ENCODE data around the gene PLD3. TPM values are rescaled to one million over a fixed set of nuclear protein-coding genes. Genes with fewer than 3 reads are reported as not detected.
"Not testable (repeated sequence)": the region's sequence is repeated elsewhere in the genome, so short reads cannot be mapped to it uniquely, and the experiment has no call there.

The PLD3 gene
- total and polyA plus RNA-seq, 4 donors, result 205 to 407 (median 238) TPM

GRCh38 chr19:40369797-40370196 lies 21.3 kb downstream of the PLD3 start:
- H3K27me3 ChIP-seq (ENCODE audit: control insufficient read depth in 3 of 3, insufficient read depth in 3 of 3, low read length in 2 of 3), result no peaks in the 10 kb centered on the region
- H3K9me3 ChIP-seq (ENCODE audit: control insufficient read depth in 4 of 4, insufficient read depth in 3 of 4, low read length in 3 of 4), result no peaks in the 10 kb centered on the region
- no peak for ATAC-seq (ENCODE audit: insufficient read depth, low FRiP score)
- 93 to 96% methylated on average over 12 of the region's 12 CpGs for WGBS, 2 donors
- no peak for DNase-seq
- no peak overlapping the region for H3K27ac ChIP-seq (ENCODE audit: low read depth in 1 of 2, low read length in 1 of 2)
- peaks cover 3 to 32% (median 27%) of the 10 kb centered on the region in 4 donors for H3K36me3 ChIP-seq (ENCODE audit: control insufficient read depth in 4 of 4, insufficient read depth in 4 of 4, low read length in 4 of 4)
- H3K9ac ChIP-seq (ENCODE audit: insufficient read depth in 1 of 2, low read length in 2 of 2), result no peak overlapping the region
- no peak overlapping the region for H3K4me3 ChIP-seq
- TF ChIP-seq CTCF (IDR thresholded peaks at IDR 0.05; ENCODE audit: control extremely low read depth, extremely low read depth), result no peak
- peaks cover 0 to 17% (median 4%) of the 10 kb centered on the region in 5 donors for H3K4me1 ChIP-seq (ENCODE audit: control insufficient read depth in 5 of 5, insufficient read depth in 5 of 5, low read length in 5 of 5)

- Histone ChIP-seq H3K4me1 (ENCODE audit: control insufficient read depth in 5 of 5, insufficient read depth in 5 of 5, low read length in 5 of 5) (peaks cover 0 to 15% (median 4%) of the 10 kb centered on the region in 5 donors), H3K36me3 (ENCODE audit: control insufficient read depth in 4 of 4, insufficient read depth in 4 of 4, low read length in 4 of 4) (peaks cover 3 to 33% (median 27%) of the 10 kb centered on the region in 4 donors)
- H3K4me3 ChIP-seq; H3K27ac ChIP-seq (ENCODE audit: low read depth in 1 of 2, low read length in 1 of 2); H3K27me3 ChIP-seq (ENCODE audit: control insufficient read depth in 3 of 3, insufficient read depth in 3 of 3, low read length in 2 of 3); H3K9me3 ChIP-seq (ENCODE audit: control insufficient read depth in 4 of 4, insufficient read depth in 3 of 4, low read length in 3 of 4); ATAC-seq (ENCODE audit: insufficient read depth, low FRiP score); H3K9ac ChIP-seq (ENCODE audit: insufficient read depth in 1 of 2, low read length in 2 of 2); DNase-seq: not testable (repeated sequence)
- WGBS, 2 donors, result 93 to 94% methylated on average over 3 of the region's 3 CpGs
Measured at GRCh38 chr19:40370253-40370652, 21.8 kb downstream of the PLD3 start.

- Histone ChIP-seq H3K27me3 (ENCODE audit: control insufficient read depth in 3 of 3, insufficient read depth in 3 of 3, low read length in 2 of 3) (no peaks in the 10 kb centered on the region), H3K9ac (ENCODE audit: insufficient read depth in 1 of 2, low read length in 2 of 2) (no peak overlapping the region), H3K36me3 (ENCODE audit: control insufficient read depth in 4 of 4, insufficient read depth in 4 of 4, low read length in 4 of 4) (peaks cover 3 to 33% (median 27%) of the 10 kb centered on the region in 4 donors), H3K9me3 (ENCODE audit: control insufficient read depth in 4 of 4, insufficient read depth in 3 of 4, low read length in 3 of 4) (no peaks in the 10 kb centered on the region), H3K27ac (ENCODE audit: low read depth in 1 of 2, low read length in 1 of 2) (no peak overlapping the region), H3K4me1 (ENCODE audit: control insufficient read depth in 5 of 5, insufficient read depth in 5 of 5, low read length in 5 of 5) (peaks cover 0 to 9% (median 2%) of the 10 kb centered on the region in 5 donors), H3K4me3 (no peak overlapping the region)
- no peak for ATAC-seq (ENCODE audit: insufficient read depth, low FRiP score)
- WGBS, 2 donors, result 77 to 79% methylated on average over 7 of the region's 7 CpGs
- DNase-seq, result no peak
- TF ChIP-seq CTCF (IDR thresholded peaks at IDR 0.05; ENCODE audit: control extremely low read depth, extremely low read depth), result no peak
Measured at GRCh38 chr19:40370997-40371801, 22.7 kb downstream of the PLD3 start.

GRCh38 chr19:40371802-40372122 lies 23.3 kb downstream of the PLD3 start:
- no peak overlapping the region for H3K4me3 ChIP-seq
- no peaks in the 10 kb centered on the region for H3K27me3 ChIP-seq (ENCODE audit: control insufficient read depth in 3 of 3, insufficient read depth in 3 of 3, low read length in 2 of 3)
- H3K36me3 ChIP-seq (ENCODE audit: control insufficient read depth in 4 of 4, insufficient read depth in 4 of 4, low read length in 4 of 4), result peaks cover 3 to 37% (median 30%) of the 10 kb centered on the region in 4 donors
- no peak for TF ChIP-seq CTCF (IDR thresholded peaks at IDR 0.05; ENCODE audit: control extremely low read depth, extremely low read depth)
- H3K9me3 ChIP-seq (ENCODE audit: control insufficient read depth in 4 of 4, insufficient read depth in 3 of 4, low read length in 3 of 4), result no peaks in the 10 kb centered on the region
- 95 to 96% methylated on average over 5 of the region's 5 CpGs for WGBS, 2 donors
- H3K27ac ChIP-seq (ENCODE audit: low read depth in 1 of 2, low read length in 1 of 2), result no peak overlapping the region
- peaks cover 0 to 4% (median under 1%) of the 10 kb centered on the region in 5 donors for H3K4me1 ChIP-seq (ENCODE audit: control insufficient read depth in 5 of 5, insufficient read depth in 5 of 5, low read length in 5 of 5)
- no peak overlapping the region for H3K9ac ChIP-seq (ENCODE audit: insufficient read depth in 1 of 2, low read length in 2 of 2)
- DNase-seq (no peak), ATAC-seq (ENCODE audit: insufficient read depth, low FRiP score) (no peak)
